Ramos (cell line): Measurements from ENCODE around the gene KARS1.

Source experiments
- in situ Hi-C: fragments of 300-500 bp; cut with MboI; formaldehyde crosslinking; loops from one replicate; pipeline ENCODE4 v1.14.3; 2022; ENCODE audit warnings: low sequenced_read_pairs; ENCODE audit not compliant: unreplicated experiment

Gene KARS1

GRCh38 chr16:75590920-75591843 is 56.3 kb downstream of the KARS1 start:
- in situ Hi-C loops: no loop called here

- in situ Hi-C loops: no loop called here
Measured at GRCh38 chr16:75589306-75589705, 58.2 kb downstream of the KARS1 start.

GRCh38 chr16:75588716-75589115 is 58.7 kb downstream of the KARS1 start:
- in situ Hi-C loops: no loop called here

GRCh38 chr16:75584108-75584507 is 63.4 kb downstream of the KARS1 start:
- in situ Hi-C loops: no loop called here

- in situ Hi-C loops: no loop called here
Measured at GRCh38 chr16:75579281-75579834, 68.1 kb downstream of the KARS1 start.

- in situ Hi-C loops: no loop called here
Measured at GRCh38 chr16:75578725-75579124, 68.7 kb downstream of the KARS1 start.

- in situ Hi-C loops: no loop called here
Measured at GRCh38 chr16:75578212-75578611, 69.3 kb downstream of the KARS1 start.
